ENCODE results near the gene PON2.

PON2 gene

GRCh38 chr7:95441042-95441823 lies 6.4 kb upstream of the PON2 start:
- no peak for DNase-seq

DNA sequence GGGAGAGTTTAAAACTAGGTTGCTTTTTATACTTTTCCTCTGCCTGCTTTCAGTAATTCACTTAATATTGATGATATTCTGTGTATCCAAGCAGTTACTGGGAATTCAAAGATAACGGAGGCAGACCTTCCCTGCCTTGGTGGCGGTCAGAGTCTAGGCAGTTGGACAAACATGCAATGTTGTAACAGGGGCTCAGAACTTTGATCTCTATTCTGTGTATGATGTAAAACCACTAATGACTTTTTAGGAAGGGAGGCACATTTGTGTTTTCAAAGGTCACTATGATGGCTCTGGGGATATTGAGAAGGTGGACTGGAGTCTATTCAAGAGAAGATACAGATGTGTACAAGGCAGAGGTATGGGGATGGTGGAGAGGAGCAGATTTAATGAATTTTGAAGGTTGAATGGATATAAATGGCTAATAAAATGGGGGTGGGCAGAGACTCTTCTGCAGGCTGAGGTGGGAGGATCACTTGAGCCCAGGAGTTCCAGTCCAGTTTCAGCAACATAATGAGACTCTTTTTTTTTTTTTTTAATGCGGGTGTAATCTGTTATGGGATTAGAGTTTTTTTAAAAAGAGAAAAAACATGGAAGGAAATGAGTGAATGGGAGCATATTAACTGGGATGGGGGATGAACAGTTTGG lies 5.7 kb upstream of the PON2 start:
- DNase-seq, result no peak

DNA sequence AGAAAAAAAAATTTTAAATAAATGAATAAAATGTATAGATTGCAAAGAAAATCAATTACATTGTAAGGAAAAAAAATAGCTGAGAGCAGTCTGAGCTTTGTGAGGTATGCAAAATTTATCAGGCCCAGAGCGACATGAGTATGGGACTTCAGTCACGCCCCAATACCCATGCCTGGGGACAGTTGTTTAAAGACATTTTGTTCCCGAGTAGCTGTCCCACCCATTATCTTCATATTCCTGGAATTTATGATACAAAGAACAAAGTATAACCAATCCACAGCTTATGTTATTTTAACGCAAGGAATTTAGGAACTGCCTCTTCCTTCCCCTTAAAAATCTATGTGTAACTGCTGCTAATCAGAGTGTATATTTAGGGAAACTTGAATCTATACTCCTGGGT lies 1.6 kb upstream of the PON2 start:
- no peak for DNase-seq

DNA sequence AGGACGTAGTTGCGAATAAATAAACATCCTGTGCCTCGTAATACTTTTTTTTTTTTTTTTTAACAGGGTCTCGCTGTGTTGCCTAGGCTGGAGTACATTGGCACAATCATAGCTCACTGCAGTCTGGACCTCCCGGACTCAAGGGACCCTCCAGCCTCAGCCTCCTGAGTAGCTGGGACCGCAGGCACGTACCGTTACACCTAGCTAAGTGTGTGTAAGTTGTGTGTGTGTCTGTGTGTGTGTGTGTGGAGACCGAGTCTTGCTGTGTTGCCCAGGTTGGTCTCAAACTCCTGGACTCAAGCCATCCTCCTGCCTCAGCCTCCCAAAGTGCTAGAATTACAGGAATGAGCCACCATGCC lies 573 bp upstream of the PON2 start:
- no peak for DNase-seq

DNA sequence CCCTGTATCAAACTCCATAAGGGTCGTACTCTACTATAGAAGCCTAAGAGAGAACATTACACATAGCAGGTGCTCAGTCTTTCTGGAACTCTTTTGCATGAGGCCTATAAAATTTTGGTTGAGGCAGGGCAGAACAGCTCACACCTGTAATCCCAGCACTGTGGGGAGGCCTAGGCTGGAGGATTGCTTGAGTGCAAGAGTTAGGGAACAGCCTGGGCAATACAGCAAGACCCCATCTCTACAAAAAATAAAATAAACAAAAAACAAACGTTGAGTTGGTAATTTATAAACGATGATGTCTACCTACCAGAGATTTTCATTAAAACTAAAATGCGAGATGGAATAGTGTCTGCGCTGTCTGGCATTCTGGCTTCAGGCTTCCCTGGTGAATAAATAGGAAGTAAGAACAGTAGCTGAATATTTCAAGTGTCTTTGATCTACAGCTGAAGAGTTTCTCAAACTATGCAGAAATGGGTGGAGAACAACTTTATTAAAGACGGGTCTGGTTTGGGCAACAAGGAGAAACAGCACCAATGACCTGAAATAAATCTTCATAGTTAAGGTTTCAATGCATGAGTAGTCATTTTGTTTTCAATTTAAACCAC lies 774 bp downstream of the PON2 start:
- no peak for DNase-seq

DNA sequence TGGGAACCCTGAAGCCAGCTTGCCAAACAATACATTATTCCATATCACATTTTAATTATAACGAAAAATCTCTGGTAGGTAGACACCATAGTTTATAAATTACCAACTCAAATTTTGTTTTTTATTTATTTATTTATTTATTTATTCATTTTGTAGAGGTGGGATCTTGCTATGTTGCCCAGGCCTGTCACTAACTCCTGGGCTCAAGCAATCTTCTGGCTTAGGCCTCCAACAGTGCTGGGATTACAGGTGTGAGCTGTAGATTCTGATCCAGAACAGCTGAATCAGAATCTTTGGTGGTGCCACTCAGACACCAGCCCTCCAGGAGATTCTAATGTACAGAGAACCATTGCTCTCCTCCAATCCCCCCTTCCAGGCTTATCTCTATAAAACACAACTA lies 1.7 kb downstream of the PON2 start:
- DNase-seq, result no peak

DNA sequence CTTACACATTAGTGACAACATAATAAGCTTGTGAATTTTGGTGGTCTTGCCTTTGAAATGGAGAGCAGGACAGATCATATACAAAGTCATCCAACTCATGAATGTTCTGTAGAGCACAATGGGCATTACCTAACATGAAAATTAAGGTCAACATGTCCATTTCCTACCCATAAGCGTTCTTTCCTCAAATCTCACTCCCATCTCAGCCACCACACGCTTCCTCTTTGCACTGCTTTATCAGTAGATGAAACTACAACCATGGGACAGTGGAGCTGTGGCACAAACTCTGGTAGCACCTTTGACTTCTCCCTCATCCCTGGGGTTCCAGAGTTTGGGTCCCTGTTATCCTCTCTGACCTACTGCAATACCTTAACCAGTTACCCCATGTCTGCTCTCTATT lies 2.2 kb downstream of the PON2 start:
- DNase-seq, result no peak

DNA sequence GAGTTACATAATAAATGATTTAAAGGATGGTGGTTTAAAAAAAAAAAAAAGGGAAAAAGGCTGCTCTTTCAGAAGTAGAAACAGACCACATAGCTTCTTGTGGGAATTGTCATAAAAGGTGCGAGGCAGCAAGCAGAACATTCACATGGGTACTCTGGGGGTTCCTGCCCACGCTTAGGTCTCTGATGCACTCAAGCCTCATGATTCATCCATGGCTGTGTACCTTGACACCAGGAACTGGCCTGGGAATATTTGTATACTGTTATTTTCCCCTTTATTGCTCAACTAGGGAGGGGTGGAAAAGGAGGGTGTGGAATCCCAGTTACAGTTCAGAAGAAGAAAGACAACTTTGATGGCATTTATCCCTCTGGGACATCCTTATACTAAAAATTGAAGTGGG lies 4.0 kb downstream of the PON2 start:
- no peak for DNase-seq

- no peak for DNase-seq
These were observed 5.4 kb downstream of the PON2 start for GRCh38 chr7:95429241-95429990.

DNA sequence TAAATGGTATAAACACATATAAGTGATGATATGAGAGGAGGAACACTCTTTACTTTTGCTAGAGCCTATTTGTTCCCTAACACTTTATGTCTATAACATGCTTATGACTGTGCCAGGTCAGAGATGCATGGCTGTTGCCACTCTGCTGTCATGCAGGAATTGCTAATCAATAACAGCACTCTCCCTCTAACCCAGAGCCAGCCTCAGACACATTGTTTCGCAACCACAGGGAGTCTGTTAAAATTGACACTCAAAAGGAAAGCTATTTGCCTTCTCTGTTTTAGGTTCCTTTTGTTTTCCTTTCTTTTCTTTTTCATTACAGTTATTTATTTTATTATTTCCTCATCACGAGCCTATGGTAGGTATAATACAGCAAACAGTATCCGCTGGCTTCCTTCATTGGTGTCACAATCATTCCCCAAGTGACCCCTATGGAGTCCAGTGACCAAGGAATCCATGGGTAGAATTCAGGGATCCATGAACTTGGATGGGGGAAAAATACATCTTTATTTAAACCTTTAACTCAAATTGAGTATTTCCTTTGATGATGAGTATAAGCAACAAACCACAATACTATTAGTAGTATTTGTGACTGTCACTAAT lies 6.8 kb downstream of the PON2 start:
- no peak for DNase-seq

DNA sequence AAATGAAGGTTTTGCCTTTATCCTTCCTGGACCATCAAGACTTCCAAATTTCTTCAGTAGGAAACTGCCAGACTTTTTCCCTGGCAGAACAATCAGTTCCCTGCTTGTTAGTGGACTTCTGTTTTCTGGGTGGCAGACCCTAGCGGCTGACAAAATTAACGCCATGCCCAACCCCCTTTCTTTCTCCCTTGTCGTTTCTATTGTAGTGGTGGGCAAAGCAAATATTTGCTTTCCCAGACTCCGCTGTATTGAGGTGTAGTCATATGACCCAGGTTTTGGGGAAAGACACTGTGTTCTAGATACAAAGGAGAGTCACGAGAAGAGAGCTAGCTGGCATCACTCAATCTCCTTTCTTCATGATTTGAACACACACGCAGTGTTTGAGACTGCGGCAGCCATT lies 7.7 kb downstream of the PON2 start:
- no peak for DNase-seq

DNA sequence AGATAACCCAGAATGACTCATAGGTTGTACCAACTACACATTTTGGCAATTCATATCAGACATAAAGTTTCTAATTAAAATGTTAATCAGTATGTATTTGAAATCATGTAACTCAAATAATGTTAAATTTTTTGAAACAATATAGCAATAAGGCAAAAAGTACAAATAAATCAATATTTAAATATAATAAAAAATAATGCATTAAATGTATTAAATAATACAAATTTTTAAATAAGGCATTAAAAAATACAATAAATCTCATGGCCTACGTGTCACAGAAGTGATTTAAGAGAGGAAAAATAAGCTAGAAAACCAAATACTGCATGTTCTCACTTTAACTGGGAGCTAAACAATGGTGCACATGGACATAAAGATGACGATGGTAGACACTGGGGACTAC lies 9.1 kb downstream of the PON2 start:
- no peak for DNase-seq

DNA sequence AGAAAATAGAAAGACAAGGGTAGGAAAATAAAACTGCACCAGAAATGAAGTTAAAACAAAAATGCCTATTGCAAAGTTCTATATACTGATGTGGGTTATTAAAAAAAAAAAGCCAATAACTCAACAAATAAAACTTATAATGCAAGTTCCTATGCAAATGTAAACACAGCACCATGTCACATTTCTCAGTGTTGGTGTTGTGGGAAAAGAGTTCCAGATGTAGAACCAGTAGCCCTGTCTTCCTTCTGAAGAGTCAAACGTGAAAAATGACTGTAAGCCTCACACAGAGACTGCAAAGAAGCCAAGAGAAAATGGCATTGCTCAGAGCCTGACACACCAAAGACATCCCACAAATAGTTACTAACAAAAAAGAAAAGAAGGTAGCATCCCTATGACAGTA lies 10.1 kb downstream of the PON2 start:
- DNase-seq, result no peak

DNA sequence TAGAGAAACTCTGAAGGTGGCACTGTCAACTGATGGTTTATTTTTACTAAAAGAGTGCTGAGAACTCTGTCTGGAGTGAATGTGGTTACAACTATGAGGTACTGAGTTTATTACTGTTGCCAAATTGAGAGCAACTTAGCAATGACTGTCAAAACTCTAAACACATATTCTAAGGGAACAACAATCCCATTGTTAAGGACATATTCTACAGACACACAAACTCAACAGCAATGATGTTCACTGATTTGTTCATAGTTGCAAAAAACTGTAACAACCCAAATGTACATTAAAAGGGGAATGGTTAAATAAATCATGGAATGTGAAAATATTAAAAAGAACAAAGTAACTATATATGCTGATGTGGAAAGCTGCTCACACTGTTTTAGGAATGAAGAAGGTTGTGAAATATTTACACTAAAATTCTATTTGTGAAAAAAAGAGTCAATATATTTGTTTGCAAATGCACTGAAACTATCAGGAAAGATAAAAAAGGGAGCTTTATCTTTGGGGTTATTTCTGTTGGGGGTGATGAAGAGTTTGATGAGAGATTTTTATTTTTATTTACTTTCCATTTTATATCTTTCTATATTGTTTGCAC lies 12.9 kb downstream of the PON2 start:
- DNase-seq, result no peak

GRCh38 chr7:95421000-95421846 lies 13.6 kb downstream of the PON2 start:
- no peak for DNase-seq

DNA sequence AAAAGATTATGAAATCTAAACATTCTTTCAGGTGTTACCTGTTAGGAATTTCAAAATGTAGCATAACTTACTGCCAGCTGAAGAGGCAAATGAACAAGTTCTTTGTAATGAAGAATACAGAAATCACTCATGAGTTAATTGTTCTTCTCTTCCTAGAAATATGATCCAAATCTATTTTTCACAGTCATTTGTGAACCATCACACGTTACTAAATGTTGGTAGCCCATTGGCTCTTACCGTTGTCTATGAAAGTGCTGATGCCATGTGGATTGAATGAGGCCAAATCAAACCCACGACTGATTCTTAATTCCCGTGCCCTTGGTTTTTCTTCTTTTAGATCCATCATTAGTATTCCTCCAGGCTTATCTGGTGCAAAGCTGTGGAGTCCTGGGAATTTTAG lies 22.8 kb downstream of the PON2 start:
- no peak for DNase-seq

GRCh38 chr7:95411666-95412065 lies 23.2 kb downstream of the PON2 start:
- DNase-seq, result no peak

GRCh38 chr7:95411036-95411435 lies 23.8 kb downstream of the PON2 start:
- DNase-seq, result no peak

GRCh38 chr7:95407751-95408150 lies 27.1 kb downstream of the PON2 start:
- no peak for DNase-seq

GRCh38 chr7:95405800-95406199 lies 29.0 kb downstream of the PON2 start:
- DNase-seq, result no peak

- no peak for DNase-seq
These were observed 29.6 kb downstream of the PON2 start for GRCh38 chr7:95405208-95405607.

DNA sequence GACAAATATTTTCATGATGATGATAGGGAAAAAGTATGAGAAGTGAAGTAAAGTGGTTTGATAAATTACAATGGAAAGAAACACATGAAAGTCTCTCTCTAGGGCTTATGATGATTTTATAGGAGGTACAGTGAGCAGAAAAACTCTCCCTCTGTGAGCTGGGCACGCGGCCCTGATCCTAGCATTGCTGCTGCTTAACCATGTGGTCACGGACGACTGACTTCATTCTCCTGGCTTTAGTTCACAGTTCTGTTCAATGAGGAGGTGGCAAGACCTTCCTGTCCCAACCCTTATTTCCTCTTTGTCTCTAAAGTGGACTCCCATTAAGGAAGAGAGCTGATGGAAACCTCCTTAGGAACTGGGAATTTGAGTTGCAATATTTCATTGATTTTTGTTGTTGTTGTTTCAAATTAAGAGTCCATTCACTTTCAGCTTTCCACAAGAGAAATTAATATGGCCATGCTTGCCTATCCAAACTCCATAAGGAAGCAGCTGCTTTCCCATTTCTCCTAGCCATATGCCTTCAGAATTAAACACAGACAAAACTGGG lies 30.4 kb downstream of the PON2 start:
- DNase-seq, result no peak

Data from T-helper 9 cell (primary cell).